GM23338 (cell line): ENCODE measurements around the gene CCDC124. TPM values are rescaled to one million over a fixed set of nuclear protein-coding genes. Genes with fewer than 3 reads are reported as not detected.

Experiments
- ATAC-seq: fragments of 200-7000 bp; cut with Tn5 transposase; 3 replicates; pipeline ENCODE4 v1.9.1; 2020
- DNase-seq: peaks from one replicate; pipeline ENCODE4 v3.0.0-alpha.2; 2015; ENCODE audit warnings: low spot score
- H2AFZ ChIP-seq: fragments of 200-600 bp; sonication (generic); 2 replicates; pipeline ENCODE4 v1.8.0; 2016; ENCODE audit warnings: antibody characterized with exemption, mild to moderate bottlenecking, moderate library complexity
- H3F3A ChIP-seq: fragments of 200-600 bp; sonication (generic); replicated peaks from 2 replicates; pipeline ENCODE4 v1.8.0; 2017; ENCODE audit warnings: antibody characterized with exemption, mixed run types, low read depth
- H3K27ac ChIP-seq: fragments of 200-600 bp; sonication (generic); 2 replicates; pipeline ENCODE4 v1.6.1; 2016; ENCODE audit warnings: low read depth
- H3K27me3 ChIP-seq: fragments of 200-600 bp; sonication (generic); 2 replicates; pipeline ENCODE4 v1.8.0; 2016; ENCODE audit warnings: mild to moderate bottlenecking, mixed run types, moderate library complexity; ENCODE audit not compliant: insufficient read depth
- H3K36me3 ChIP-seq: fragments of 200-600 bp; sonication (generic); 2 replicates; pipeline ENCODE4 v1.8.0; 2016; ENCODE audit warnings: mild to moderate bottlenecking; ENCODE audit not compliant: insufficient read depth
- H3K4me1 ChIP-seq: fragments of 200-600 bp; sonication (generic); 2 replicates; pipeline ENCODE4 v1.8.0; 2016; ENCODE audit warnings: mild to moderate bottlenecking, moderate library complexity; ENCODE audit not compliant: insufficient read depth
- H3K4me2 ChIP-seq: fragments of 200-600 bp; sonication (generic); 2 replicates; pipeline ENCODE4 v1.7.1; 2017; ENCODE audit warnings: mixed run types
- H3K4me3 ChIP-seq: fragments of 200-600 bp; sonication (generic); 2 replicates; pipeline ENCODE4 v1.6.1; 2016; ENCODE audit warnings: mixed run types
- H3K79me2 ChIP-seq: fragments of 200-600 bp; sonication (generic); replicated peaks from 2 replicates; pipeline ENCODE4 v1.8.0; 2017; ENCODE audit warnings: mild to moderate bottlenecking; ENCODE audit not compliant: insufficient read depth
- H3K9me2 ChIP-seq: fragments of 200-600 bp; sonication (generic); 2 replicates; pipeline ENCODE4 v1.8.0; 2017; ENCODE audit not compliant: insufficient read depth
- H4K20me1 ChIP-seq: fragments of 200-600 bp; sonication (generic); replicated peaks from 2 replicates; pipeline ENCODE4 v1.8.0; 2017; ENCODE audit warnings: mild to moderate bottlenecking; ENCODE audit not compliant: insufficient read depth
- H3K27ac Mint-ChIP-seq: 2 replicates; pipeline ENCODE4 v1.8.0; 2020; ENCODE audit warnings: inconsistent platforms, mild to moderate bottlenecking, moderate library complexity, mixed read lengths
- H3K27me3 Mint-ChIP-seq: 3 replicates; pipeline ENCODE4 v1.8.0; 2022; ENCODE audit warnings: low read depth, mild to moderate bottlenecking, moderate library complexity, mixed read lengths, inconsistent platforms; ENCODE audit not compliant: insufficient read depth, poor library complexity
- H3K36me3 Mint-ChIP-seq: 3 replicates; pipeline ENCODE4 v1.8.0; 2021; ENCODE audit warnings: low read depth, mild to moderate bottlenecking, inconsistent platforms, moderate library complexity, mixed read lengths
- H3K4me1 Mint-ChIP-seq: 3 replicates; pipeline ENCODE4 v1.8.0; 2020; ENCODE audit warnings: mild to moderate bottlenecking, inconsistent platforms, mixed read lengths
- H3K4me3 Mint-ChIP-seq: 3 replicates; pipeline ENCODE4 v1.8.0; 2021; ENCODE audit warnings: moderate library complexity, mild to moderate bottlenecking, inconsistent platforms, mixed read lengths
- H3K9me3 Mint-ChIP-seq: 3 replicates; pipeline ENCODE4 v1.8.0; 2020; ENCODE audit warnings: moderate library complexity, mild to moderate bottlenecking, inconsistent platforms, mixed read lengths
- CREB1 ChIP-seq: fragments of 250-450 bp; sonication (Bioruptor Pico); IDR thresholded peaks from 2 replicates; pipeline ENCODE4 v1.5.0; 2020; ENCODE audit warnings: low read depth, mild to moderate bottlenecking, moderate library complexity
- EZH2 ChIP-seq: fragments of 200-600 bp; sonication (generic); IDR thresholded peaks from one replicate; pipeline ENCODE4 v1.8.0; 2017; ENCODE audit warnings: antibody characterized with exemption, mild to moderate bottlenecking, low read depth; ENCODE audit not compliant: unreplicated experiment
- EZH2phosphoT487 ChIP-seq: fragments of 200-600 bp; sonication (generic); IDR thresholded peaks from one replicate; pipeline ENCODE4 v1.8.1; 2018; ENCODE audit warnings: antibody characterized with exemption; ENCODE audit not compliant: unreplicated experiment
- JUNB ChIP-seq: IDR thresholded peaks from one replicate; pipeline ENCODE4 v1.6.1; 2016; ENCODE audit warnings: antibody characterized with exemption; ENCODE audit not compliant: unreplicated experiment
- NANOG ChIP-seq: IDR thresholded peaks from 2 replicates; pipeline ENCODE4 v1.6.1; 2016; ENCODE audit warnings: antibody characterized with exemption, borderline replicate concordance
- ZNF114 ChIP-seq: fragments of 250-450 bp; sonication (Bioruptor Pico); IDR thresholded peaks from 2 replicates; pipeline ENCODE4 v1.5.0; 2020; ENCODE audit warnings: mild to moderate bottlenecking, moderate library complexity
- ZNF331 ChIP-seq: fragments of 250-450 bp; sonication (Bioruptor Pico); IDR thresholded peaks from 2 replicates; pipeline ENCODE4 v1.5.0; 2020; ENCODE audit warnings: low read depth, mild to moderate bottlenecking, moderate library complexity
- polyA plus RNA-seq: library from polyadenylated mRNA; unstranded; fragments of >200 nt; fragmentation: Nextera tagmentation; extraction: Ambion mirVana; gene quantifications from 2 replicates; pipeline ENCODE4 v1.2.1, GENCODE V29; 2016
- total RNA-seq: library from RNA; depleted of rRNA; stranded (reverse); fragments of >200 nt; shearing (Covaris generic); gene quantifications from 2 replicates; pipeline ENCODE4 v1.2.3, GENCODE V29; 2014
- TF ChIP-seq, protein P1 (sequence below): IDR thresholded peaks from one replicate; pipeline ENCODE4 v1.6.1; 2018; ENCODE audit warnings: antibody characterized with exemption; ENCODE audit not compliant: unreplicated experiment
- TF ChIP-seq, protein P2 (sequence below): fragments of 250-450 bp; sonication (Bioruptor Pico); IDR thresholded peaks from 2 replicates; pipeline ENCODE4 v1.5.0; 2020; ENCODE audit warnings: mild to moderate bottlenecking, moderate library complexity

Gene CCDC124
- total and polyA plus RNA-seq, 2 experiments from 2014 or later, result 56.0 to 182 TPM

DNA sequence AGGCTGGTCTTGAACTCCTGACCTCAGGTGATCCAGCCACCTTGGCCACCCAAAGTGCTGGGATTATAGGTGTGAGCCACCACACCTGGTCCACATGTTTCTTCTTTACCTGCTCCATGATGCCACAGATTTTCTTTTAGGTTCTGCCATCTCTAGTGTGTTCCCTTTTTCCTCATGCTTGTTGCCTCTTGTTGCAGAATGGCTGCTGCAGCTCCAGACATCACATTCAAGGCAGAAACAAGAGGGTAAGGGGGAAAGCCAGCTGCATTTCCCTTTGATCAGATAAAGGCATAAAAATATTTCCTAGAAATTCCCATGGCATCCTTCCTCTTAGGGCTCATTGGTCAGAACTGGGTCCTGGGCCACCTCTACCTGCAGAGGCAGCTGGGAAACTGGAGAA, 12.3 kb upstream of the CCDC124 start (continued):
- TF ChIP-seq, protein P1, sequence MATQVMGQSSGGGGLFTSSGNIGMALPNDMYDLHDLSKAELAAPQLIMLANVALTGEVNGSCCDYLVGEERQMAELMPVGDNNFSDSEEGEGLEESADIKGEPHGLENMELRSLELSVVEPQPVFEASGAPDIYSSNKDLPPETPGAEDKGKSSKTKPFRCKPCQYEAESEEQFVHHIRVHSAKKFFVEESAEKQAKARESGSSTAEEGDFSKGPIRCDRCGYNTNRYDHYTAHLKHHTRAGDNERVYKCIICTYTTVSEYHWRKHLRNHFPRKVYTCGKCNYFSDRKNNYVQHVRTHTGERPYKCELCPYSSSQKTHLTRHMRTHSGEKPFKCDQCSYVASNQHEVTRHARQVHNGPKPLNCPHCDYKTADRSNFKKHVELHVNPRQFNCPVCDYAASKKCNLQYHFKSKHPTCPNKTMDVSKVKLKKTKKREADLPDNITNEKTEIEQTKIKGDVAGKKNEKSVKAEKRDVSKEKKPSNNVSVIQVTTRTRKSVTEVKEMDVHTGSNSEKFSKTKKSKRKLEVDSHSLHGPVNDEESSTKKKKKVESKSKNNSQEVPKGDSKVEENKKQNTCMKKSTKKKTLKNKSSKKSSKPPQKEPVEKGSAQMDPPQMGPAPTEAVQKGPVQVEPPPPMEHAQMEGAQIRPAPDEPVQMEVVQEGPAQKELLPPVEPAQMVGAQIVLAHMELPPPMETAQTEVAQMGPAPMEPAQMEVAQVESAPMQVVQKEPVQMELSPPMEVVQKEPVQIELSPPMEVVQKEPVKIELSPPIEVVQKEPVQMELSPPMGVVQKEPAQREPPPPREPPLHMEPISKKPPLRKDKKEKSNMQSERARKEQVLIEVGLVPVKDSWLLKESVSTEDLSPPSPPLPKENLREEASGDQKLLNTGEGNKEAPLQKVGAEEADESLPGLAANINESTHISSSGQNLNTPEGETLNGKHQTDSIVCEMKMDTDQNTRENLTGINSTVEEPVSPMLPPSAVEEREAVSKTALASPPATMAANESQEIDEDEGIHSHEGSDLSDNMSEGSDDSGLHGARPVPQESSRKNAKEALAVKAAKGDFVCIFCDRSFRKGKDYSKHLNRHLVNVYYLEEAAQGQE, result no peak
- TF ChIP-seq EZH2, result no peak
- TF ChIP-seq, protein P2, sequence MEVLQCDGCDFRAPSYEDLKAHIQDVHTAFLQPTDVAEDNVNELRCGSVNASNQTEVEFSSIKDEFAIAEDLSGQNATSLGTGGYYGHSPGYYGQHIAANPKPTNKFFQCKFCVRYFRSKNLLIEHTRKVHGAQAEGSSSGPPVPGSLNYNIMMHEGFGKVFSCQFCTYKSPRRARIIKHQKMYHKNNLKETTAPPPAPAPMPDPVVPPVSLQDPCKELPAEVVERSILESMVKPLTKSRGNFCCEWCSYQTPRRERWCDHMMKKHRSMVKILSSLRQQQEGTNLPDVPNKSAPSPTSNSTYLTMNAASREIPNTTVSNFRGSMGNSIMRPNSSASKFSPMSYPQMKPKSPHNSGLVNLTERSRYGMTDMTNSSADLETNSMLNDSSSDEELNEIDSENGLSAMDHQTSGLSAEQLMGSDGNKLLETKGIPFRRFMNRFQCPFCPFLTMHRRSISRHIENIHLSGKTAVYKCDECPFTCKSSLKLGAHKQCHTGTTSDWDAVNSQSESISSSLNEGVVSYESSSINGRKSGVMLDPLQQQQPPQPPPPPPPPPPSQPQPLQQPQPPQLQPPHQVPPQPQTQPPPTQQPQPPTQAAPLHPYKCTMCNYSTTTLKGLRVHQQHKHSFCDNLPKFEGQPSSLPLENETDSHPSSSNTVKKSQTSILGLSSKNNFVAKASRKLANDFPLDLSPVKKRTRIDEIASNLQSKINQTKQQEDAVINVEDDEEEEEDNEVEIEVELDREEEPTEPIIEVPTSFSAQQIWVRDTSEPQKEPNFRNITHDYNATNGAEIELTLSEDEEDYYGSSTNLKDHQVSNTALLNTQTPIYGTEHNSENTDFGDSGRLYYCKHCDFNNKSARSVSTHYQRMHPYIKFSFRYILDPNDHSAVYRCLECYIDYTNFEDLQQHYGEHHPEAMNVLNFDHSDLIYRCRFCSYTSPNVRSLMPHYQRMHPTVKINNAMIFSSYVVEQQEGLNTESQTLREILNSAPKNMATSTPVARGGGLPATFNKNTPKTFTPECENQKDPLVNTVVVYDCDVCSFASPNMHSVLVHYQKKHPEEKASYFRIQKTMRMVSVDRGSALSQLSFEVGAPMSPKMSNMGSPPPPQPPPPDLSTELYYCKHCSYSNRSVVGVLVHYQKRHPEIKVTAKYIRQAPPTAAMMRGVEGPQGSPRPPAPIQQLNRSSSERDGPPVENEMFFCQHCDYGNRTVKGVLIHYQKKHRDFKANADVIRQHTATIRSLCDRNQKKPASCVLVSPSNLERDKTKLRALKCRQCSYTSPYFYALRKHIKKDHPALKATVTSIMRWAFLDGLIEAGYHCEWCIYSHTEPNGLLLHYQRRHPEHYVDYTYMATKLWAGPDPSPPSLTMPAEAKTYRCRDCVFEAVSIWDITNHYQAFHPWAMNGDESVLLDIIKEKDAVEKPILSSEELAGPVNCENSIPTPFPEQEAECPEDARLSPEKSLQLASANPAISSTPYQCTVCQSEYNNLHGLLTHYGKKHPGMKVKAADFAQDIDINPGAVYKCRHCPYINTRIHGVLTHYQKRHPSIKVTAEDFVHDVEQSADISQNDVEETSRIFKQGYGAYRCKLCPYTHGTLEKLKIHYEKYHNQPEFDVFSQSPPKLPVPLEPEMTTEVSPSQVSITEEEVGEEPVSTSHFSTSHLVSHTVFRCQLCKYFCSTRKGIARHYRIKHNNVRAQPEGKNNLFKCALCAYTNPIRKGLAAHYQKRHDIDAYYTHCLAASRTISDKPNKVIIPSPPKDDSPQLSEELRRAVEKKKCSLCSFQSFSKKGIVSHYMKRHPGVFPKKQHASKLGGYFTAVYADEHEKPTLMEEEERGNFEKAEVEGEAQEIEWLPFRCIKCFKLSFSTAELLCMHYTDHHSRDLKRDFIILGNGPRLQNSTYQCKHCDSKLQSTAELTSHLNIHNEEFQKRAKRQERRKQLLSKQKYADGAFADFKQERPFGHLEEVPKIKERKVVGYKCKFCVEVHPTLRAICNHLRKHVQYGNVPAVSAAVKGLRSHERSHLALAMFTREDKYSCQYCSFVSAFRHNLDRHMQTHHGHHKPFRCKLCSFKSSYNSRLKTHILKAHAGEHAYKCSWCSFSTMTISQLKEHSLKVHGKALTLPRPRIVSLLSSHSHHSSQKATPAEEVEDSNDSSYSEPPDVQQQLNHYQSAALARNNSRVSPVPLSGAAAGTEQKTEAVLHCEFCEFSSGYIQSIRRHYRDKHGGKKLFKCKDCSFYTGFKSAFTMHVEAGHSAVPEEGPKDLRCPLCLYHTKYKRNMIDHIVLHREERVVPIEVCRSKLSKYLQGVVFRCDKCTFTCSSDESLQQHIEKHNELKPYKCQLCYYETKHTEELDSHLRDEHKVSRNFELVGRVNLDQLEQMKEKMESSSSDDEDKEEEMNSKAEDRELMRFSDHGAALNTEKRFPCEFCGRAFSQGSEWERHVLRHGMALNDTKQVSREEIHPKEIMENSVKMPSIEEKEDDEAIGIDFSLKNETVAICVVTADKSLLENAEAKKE, result no peak
- no peak for TF ChIP-seq JUNB

DNA sequence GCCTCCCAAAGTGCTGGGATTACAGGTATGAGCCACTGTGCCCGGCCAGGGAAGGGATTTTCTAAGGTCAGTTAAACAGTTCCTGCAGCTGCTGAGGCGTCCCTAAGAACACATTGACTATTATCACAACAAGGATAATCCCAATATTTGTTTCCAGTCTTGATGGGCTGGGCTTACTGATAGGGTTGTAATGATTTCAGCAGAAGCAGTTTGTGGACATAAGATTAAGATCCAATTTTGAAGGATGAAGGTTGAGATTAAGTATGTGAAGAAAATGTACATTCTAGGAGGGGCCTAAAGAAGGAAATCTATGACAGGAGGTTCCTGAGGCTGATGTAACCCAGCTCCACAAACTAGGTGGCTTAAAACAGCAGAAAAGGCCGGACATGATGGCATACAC, 10.7 kb upstream of the CCDC124 start:
- Histone ChIP-seq H2AFZ (no peak overlapping the region), H3K27ac (no peak overlapping the region), H3K4me2 (no peak overlapping the region), H3K27me3 (no peaks in the 10 kb centered on the region), H3K4me1 (no peaks in the 10 kb centered on the region), H3F3A (no peaks in the 10 kb centered on the region), H3K9me2 (no peaks in the 10 kb centered on the region), H4K20me1 (no peaks in the 10 kb centered on the region), H3K79me2 (no peaks in the 10 kb centered on the region), H3K4me3 (no peak overlapping the region), H3K36me3 (no peaks in the 10 kb centered on the region)
- Mint-ChIP-seq H3K27ac (no peak overlapping the region), H3K36me3 (no peaks in the 10 kb centered on the region; the same call in 2 of the 3 replicates), H3K9me3 (peaks cover 22% of the 10 kb centered on the region), H3K4me3 (no peak overlapping the region), H3K27me3 (peaks cover 7% of the 10 kb centered on the region), H3K4me1 (no peaks in the 10 kb centered on the region)
- no peak for TF ChIP-seq ZNF331 (CRISPR knock-in tag)
- no peak for TF ChIP-seq CREB1 (CRISPR knock-in tag)
- TF ChIP-seq ZNF114 (CRISPR knock-in tag), result no peak
- TF ChIP-seq EZH2phosphoT487, result no peak
- TF ChIP-seq NANOG, result no peak
- no peak for ATAC-seq
- no peak for DNase-seq
